ENCODE data around the gene GJA3.

Gene GJA3

DNA sequence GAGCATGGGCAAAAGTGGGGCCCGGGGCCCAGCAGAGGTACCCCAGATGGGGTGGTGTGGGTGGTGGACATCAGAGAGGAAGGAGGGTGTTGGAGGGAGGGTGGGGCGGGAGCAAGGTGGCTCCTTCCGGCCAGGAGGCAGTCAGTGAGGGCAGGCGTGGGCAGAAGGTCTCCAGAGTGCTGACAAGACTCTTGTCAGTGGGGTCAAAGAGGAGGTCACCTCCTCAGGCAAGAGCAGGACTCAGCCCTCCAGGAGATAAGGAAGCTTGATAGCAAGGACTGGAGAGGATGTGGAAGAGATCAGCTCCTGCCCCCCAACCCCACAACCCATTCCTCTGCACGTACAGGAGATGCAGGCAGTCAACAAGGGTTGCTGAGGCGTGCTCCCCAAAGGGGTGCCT is 9.8 kb downstream of the GJA3 start:
- DNase-seq (ENCODE audit: low read depth in 1 of 2, low spot score in 1 of 2) = no peak

GRCh38 chr13:20150561-20150960 is 10.3 kb downstream of the GJA3 start:
- DNase-seq (ENCODE audit: low read depth in 1 of 2, low spot score in 1 of 2) = no peak

DNA sequence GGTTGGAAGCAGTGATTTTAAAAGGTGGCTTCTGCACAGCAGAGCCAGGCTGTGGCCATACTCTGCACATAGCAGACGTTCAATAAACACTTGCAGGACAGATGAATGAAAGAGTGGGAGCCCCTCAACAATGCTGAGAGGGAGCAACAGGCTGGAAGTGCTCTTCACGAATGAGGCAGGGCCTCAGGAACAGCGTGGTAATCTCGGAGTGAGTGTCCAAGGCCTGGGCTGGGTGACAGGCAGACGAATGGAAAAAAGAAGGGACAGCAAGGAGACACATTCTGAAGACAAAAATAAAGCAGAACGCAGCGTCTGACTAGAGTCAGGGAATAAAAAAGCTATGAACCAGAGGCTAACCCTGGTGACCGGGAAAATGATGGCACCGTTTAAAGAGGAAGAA is 11.1 kb downstream of the GJA3 start:
- no peak for DNase-seq (ENCODE audit: low read depth in 1 of 2, low spot score in 1 of 2)

DNA sequence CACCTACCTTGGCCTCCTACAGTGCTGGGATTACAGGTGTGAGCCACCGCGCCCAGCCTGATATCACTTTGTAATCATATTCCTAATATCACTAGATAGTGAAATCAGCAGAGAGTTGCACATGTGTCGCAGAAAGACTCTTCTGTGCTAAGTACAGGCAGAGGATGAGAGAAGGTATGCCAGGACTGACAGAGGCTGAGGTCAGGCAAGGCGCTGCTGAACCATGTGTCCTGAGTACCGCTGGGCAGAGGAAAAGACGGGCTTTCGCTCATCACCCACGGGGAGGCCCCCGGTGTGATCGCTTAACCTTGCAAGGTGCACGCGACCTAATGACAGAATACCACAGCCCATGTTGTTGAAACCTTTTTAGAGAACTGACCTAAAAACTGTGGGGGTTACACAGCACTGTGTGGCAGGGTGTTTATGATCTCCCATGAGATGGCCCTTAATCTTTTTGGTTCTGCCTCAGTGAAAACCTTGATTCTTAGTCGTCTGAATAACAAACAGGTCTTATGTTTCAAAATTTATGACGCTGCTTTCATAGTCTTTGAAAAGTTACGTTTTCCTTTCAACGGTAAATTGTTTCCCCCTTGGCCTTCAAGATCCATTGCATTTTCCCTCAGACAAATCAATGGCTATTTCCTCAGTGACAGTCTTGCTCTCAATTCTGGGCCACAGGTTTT is 12.2 kb downstream of the GJA3 start:
- DNase-seq (ENCODE audit: low read depth in 1 of 2, low spot score in 1 of 2) = no peak

DNA sequence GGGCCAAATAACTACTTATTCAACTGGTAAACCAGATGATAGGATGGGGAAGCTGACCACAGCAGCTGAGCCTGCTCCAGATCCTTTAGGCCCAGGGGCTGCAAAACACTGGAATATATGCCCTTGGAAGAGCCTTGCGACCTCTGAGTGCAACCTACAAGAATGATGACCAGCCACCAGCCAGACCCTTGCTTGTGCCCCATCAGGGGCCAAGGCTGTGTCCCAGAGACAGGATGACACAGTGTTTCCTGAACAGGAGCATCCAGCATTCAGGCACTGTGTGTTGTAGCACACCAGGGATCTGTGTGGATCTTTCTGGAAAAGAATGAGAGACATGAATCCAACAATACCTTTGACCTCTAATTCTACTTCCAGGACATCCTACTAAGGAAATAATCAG is 14.5 kb downstream of the GJA3 start:
- no peak for DNase-seq (ENCODE audit: low read depth in 1 of 2, low spot score in 1 of 2)

GRCh38 chr13:20145521-20145920 is 15.3 kb downstream of the GJA3 start:
- no peak for DNase-seq (ENCODE audit: low read depth in 1 of 2, low spot score in 1 of 2)

- DNase-seq (ENCODE audit: low read depth in 1 of 2, low spot score in 1 of 2) = no peak
Observed at GRCh38 chr13:20144141-20144850, 16.6 kb downstream of the GJA3 start.

- DNase-seq (ENCODE audit: low read depth in 1 of 2, low spot score in 1 of 2) = no peak
Observed at GRCh38 chr13:20142927-20143480, 17.8 kb downstream of the GJA3 start.

DNA sequence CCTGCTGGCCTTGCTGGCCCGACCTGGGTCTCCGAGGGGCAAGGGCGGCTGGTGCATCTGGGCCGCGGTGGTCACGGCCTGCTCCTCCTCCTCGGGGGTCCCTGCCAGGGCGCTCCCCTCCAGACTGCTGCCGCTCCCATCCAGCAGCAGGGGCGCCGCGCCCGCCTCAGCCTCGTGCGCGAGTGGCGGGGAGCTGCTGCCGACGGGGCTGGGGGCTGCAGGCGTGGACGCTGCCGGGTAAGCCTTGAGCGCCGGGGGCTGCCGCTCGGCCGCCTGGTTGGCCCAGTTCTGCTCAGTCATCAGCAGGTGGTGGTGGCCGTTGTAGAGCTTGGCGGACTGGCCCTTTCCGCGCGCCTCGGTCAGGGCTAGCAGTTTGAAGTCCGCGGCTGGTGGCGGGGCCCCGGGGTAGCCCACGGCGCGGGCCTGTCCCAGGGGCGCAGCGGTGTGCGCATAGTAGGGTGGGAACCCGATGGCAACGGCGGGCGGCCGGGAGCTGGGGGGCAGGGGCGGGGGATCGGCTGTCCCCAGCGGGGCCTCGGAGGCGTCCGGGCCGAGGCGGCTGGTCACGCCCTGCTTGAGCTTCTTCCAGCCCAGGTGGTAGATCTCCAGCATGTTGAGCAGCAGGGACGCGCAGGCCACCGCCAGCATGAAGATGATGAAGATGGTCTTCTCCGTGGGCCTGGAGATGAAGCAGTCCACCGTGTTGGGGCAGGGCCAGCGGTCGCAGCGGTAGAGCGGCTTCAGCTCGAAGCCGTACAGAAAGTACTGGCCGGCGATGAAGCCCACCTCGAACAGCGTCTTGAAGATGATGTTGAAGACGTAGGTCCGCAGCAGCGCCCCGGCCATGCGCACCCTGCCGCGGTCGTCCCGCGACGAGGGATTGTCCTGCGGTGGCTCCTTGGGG is 18.6 kb downstream of the GJA3 start:
- no peak for DNase-seq (ENCODE audit: low read depth in 1 of 2, low spot score in 1 of 2)

DNA sequence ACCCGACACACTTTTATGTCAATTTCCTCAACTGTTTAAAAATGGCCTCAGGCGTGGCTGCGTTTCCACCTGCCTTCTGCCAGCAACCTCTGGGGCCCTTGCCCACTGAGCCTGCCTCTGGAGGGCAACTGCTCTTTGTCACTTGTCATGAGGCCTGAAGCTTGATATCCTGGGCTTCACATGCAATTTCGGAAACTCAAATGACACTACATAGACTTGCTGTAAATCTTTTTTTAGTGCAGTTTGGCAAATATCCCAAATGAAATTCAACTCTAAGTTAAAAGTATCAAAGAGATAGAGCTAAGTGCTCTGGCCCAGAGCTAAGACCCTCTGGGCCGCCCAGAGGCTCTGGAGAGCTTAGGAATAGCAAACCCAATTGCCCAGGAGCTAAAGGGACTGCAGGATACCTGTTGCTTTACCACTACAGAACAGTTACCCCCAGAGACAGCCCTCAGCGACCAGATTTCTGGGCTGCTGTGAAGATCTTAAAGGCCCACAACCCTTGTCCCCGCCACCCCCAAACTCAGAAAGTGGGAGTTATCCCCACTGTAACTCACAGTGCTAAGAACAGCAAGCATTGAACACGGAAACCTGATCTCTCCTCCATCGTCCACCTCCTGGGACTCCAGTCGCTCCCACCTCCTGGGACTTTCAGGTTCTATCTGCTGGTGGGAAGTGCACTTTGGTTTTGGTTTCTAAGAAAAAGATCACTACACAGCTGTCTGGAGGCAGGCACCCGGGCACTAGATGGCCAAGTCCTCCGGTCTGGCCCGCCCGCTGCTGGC is 19.4 kb downstream of the GJA3 start:
- no peak for DNase-seq (ENCODE audit: low read depth in 1 of 2, low spot score in 1 of 2)

- DNase-seq (ENCODE audit: low read depth in 1 of 2, low spot score in 1 of 2) = no peak
Observed at GRCh38 chr13:20140487-20140886, 20.4 kb downstream of the GJA3 start.

DNA sequence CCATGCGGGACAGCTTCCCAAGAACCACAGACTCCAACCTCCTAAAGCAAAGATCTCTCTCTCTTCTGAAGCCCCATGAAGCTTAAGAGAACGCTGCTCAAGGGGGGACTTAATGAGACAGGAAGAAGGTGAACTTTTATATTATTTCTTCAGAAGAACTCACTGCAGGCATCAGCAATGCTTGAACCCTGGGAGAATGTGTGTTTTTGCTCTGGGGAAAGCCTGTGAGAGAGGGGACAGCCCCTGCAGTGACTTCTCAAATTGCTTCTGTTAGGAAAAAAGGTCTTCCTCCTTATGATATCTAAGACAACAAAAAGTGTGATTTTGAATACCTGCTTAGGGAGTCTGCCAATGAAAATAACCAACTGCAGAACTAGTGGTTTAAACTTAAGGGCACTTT is 23.0 kb downstream of the GJA3 start:
- DNase-seq (ENCODE audit: low read depth in 1 of 2, low spot score in 1 of 2) = no peak

GRCh38 chr13:20136781-20137703 is 23.8 kb downstream of the GJA3 start:
- peak in 1 of 2 donors; percentile 27 for DNase-seq (ENCODE audit: low read depth in 1 of 2, low spot score in 1 of 2)

DNA sequence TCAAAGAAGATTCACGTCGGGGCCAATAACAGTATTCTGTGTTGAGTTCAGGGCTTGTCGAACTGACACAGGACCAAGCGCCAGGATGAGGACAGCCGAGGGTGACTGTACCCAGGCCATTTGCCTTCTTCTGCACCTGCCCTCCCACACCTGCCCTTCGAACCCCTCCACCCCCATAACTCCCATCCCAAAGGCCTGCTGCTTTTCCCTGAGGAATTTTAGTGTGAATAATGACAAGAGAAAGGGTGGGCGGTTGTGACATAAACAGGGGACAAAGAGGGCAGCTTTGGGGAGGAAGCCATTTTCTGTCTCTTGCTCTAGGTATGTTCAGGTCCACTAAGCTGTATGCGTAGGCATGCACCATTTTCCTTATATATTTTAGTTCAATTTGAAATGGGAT is 26.1 kb downstream of the GJA3 start:
- DNase-seq (ENCODE audit: low read depth in 1 of 2, low spot score in 1 of 2) = no peak

DNA sequence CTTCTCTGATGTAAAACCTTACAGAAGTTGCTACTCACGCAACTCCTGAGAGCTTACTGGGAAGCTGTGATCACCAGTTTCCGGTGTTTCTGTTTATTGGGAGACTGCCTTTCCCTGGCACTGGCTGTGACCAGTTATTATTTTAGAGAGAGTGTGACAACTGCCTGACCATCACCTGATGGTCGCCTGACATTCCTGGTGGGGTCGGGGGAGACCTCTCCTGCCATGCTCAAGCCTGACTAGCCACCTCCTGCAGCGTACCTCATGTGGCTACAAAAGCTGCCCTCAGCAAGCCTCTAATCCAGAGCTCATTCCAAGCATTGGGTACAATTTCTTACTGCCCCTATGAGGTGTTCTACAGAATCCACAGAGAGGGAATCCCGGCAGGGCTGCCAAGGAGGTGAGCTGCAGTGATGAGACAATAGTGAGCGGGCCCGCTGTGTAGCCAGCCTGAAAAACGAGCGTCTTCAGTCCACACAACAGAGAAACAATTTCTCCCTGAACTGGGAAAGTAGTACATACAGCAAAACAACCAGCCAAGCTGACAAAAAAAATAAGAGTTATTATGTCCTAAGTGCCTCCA is 28.7 kb downstream of the GJA3 start:
- no peak for DNase-seq (ENCODE audit: low read depth in 1 of 2, low spot score in 1 of 2)

GRCh38 chr13:20131057-20131832 is 29.6 kb downstream of the GJA3 start:
- no peak for DNase-seq (ENCODE audit: low read depth in 1 of 2, low spot score in 1 of 2)

DNA sequence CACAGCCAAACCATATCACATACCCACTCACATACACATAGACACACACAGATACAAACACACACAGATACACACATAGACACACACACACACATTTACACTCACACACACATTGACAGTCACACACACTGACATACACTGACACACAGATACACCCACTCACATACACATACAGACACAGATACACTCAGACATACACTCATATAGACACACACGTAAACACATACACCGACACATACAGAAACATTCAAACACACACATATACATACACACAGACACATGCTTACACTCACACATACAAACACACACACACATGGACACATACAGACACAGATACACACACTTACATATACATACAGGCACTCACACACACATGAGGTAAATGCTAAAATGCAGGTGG is 30.2 kb downstream of the GJA3 start:
- no peak for DNase-seq (ENCODE audit: low read depth in 1 of 2, low spot score in 1 of 2)

GRCh38 chr13:20130012-20130411 is 30.8 kb downstream of the GJA3 start:
- no peak for DNase-seq (ENCODE audit: low read depth in 1 of 2, low spot score in 1 of 2)

- no peak for DNase-seq (ENCODE audit: low read depth in 1 of 2, low spot score in 1 of 2)
Observed at GRCh38 chr13:20129076-20129475, 31.8 kb downstream of the GJA3 start.

Measured in activated CD4-positive, alpha-beta T cell treated with anti-CD3 and anti-CD28 coated beads, Interleukin-2, amount 50 U/mL, for 24 hours (primary cell).